ENCODE data around the gene LTA4H.

Gene LTA4H

GRCh38 chr12:95960241-95960640 is 75.1 kb downstream of the LTA4H start (continued):
- TF ChIP-seq CREB5 (CRISPR knock-in tag; IDR thresholded peaks at IDR 0.05; ENCODE audit: low read depth) (no peak), BACH2 (CRISPR knock-in tag; IDR thresholded peaks at IDR 0.05; ENCODE audit: borderline replicate concordance) (no peak), ZFP3 (CRISPR knock-in tag; IDR thresholded peaks at IDR 0.05) (no peak), ZC3H10 (CRISPR knock-in tag; IDR thresholded peaks at IDR 0.05) (no peak), TOX (CRISPR knock-in tag; IDR thresholded peaks at IDR 0.05; ENCODE audit: borderline replicate concordance) (no peak), ZNF70 (CRISPR knock-in tag; IDR thresholded peaks at IDR 0.05) (no peak), ARNTL (CRISPR knock-in tag; IDR thresholded peaks at IDR 0.05; ENCODE audit: borderline replicate concordance, low read depth) (no peak), CSRNP3 (CRISPR knock-in tag; IDR thresholded peaks at IDR 0.05) (no peak), ZNF565 (CRISPR knock-in tag; conservative IDR thresholded peaks at IDR 0.05; ENCODE audit: low read depth) (no peak), POU6F1 (CRISPR knock-in tag; IDR thresholded peaks at IDR 0.05; ENCODE audit: borderline replicate concordance, low read depth) (no peak)

- ATAC-seq = peak; percentile 83
- TF ChIP-seq PPARA (CRISPR knock-in tag; IDR thresholded peaks at IDR 0.05; ENCODE audit: borderline replicate concordance) = no peak
- TF ChIP-seq ZNF565 (CRISPR knock-in tag; conservative IDR thresholded peaks at IDR 0.05; ENCODE audit: low read depth) = no peak
- no peak for TF ChIP-seq TCF4 (CRISPR knock-in tag; IDR thresholded peaks at IDR 0.05; ENCODE audit: borderline replicate concordance)
- no peak for TF ChIP-seq ISL1 (CRISPR knock-in tag; IDR thresholded peaks at IDR 0.05)
- TF ChIP-seq ZNF8 (CRISPR knock-in tag; IDR thresholded peaks at IDR 0.05) = no peak
- no peak for TF ChIP-seq OSR1 (CRISPR knock-in tag; IDR thresholded peaks at IDR 0.05)
- no peak for TF ChIP-seq ESRRG (CRISPR knock-in tag; IDR thresholded peaks at IDR 0.05)
- TF ChIP-seq ZC3H10 (CRISPR knock-in tag; IDR thresholded peaks at IDR 0.05) = no peak
- no peak for TF ChIP-seq RARB (CRISPR knock-in tag; IDR thresholded peaks at IDR 0.05)
- no peak for TF ChIP-seq ZFP3 (CRISPR knock-in tag; IDR thresholded peaks at IDR 0.05)
- no peak for TF ChIP-seq TOX (CRISPR knock-in tag; IDR thresholded peaks at IDR 0.05; ENCODE audit: borderline replicate concordance)
- TF ChIP-seq ZFP30 (CRISPR knock-in tag; IDR thresholded peaks at IDR 0.05) = no peak
- TF ChIP-seq ARNTL (CRISPR knock-in tag; IDR thresholded peaks at IDR 0.05; ENCODE audit: borderline replicate concordance, low read depth) = no peak
- TF ChIP-seq POU6F1 (CRISPR knock-in tag; IDR thresholded peaks at IDR 0.05; ENCODE audit: borderline replicate concordance, low read depth) = no peak
- no peak for TF ChIP-seq CSRNP3 (CRISPR knock-in tag; IDR thresholded peaks at IDR 0.05)
- TF ChIP-seq BACH2 (CRISPR knock-in tag; IDR thresholded peaks at IDR 0.05; ENCODE audit: borderline replicate concordance) = no peak
- no peak for TF ChIP-seq CREB5 (CRISPR knock-in tag; IDR thresholded peaks at IDR 0.05; ENCODE audit: low read depth)
Observed at GRCh38 chr12:95959107-95959506, 76.3 kb downstream of the LTA4H start.

GRCh38 chr12:95956557-95957145 is 78.7 kb downstream of the LTA4H start:
- ATAC-seq = no peak
- TF ChIP-seq ZNF565 (CRISPR knock-in tag; conservative IDR thresholded peaks at IDR 0.05; ENCODE audit: low read depth) = no peak
- no peak for TF ChIP-seq TOX (CRISPR knock-in tag; IDR thresholded peaks at IDR 0.05; ENCODE audit: borderline replicate concordance)
- no peak for TF ChIP-seq RARB (CRISPR knock-in tag; IDR thresholded peaks at IDR 0.05)
- TF ChIP-seq ZC3H10 (CRISPR knock-in tag; IDR thresholded peaks at IDR 0.05) = no peak
- no peak for TF ChIP-seq PPARA (CRISPR knock-in tag; IDR thresholded peaks at IDR 0.05; ENCODE audit: borderline replicate concordance)
